Testis (tissue), 2 donors: Measurements from ENCODE around the gene PARD6A.

Experiments used
- CTCF ChIP-seq, 3 experiments: fragments of 450-650 bp in 2 of 3; fragments of 200-600 bp in 1 of 3; sonication (generic) in 1 of 3; IDR thresholded peaks; one replicate each; pipeline ENCODE4 v1.5.1; 2016 to 2019; ENCODE audit warnings: antibody characterized with exemption in 3 of 3, mild to moderate bottlenecking in 2 of 3, moderate library complexity in 1 of 3
- POLR2A ChIP-seq: fragments of 450-650 bp; IDR thresholded peaks from one replicate; pipeline ENCODE4 v1.6.1; 2017; ENCODE audit warnings: antibody characterized with exemption, mild to moderate bottlenecking, moderate library complexity

- TF ChIP-seq CTCF (IDR thresholded peaks at IDR 0.05): no peak
- no peak for TF ChIP-seq POLR2A
Measured at GRCh38 chr16:67665598-67665997, 4.8 kb downstream of the PARD6A start.
